Measurements from ENCODE around the gene SYT7. TPM values are rescaled to one million over a fixed set of nuclear protein-coding genes. Genes with fewer than 3 reads are reported as not detected.

The SYT7 gene
- total and polyA plus RNA-seq, 2 of the 4 experiments (the other 2 are of a cell fraction), result under 0.01 to 0.19 TPM

DNA sequence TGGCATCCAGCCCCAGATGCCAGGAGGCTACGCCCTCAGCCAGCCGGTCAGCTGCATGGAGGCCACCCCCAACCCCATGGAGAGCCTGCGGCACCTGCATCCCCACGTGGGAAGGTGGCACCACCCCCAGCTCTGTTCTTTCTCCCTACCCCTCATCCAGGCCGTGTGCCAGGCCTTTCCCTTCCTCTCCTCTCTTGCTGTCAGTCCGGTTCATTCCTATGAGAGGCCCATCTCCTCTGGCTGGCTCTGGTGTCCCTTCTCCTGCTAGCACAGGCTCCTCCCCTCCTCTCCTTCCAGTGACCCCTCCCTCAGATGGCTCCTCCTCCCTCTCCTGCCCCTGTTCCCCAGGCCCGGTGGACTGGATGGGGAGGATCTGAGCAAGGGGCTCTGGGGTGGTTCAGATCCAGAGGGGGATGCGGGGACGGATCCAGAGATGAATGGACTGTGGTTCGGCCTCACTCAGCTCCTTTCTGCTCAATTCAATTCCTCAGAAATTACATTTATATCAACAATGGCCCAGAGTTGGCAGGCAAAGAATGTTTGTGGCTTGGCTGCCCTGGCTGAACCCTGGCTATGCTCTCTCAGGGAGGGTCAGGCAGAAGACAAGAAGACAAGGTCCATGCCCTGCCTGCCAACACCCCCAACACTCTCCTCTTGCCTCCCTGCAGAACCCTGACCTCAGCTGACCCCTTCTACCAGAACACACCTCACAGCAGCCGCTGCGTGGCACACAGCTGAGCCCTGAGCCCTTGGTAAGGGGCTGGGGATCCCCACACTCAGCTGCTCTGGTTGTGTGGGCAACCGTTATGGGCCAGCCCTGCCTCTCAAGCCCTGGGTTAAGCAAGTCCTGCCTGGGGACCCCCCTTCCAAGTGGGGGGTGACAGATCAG, 90.8 kb downstream of the SYT7 start:
- H4K5ac ChIP-seq (ENCODE audit: low read depth, low read length), result no peak overlapping the region
- no peak overlapping the region for H2BK20ac ChIP-seq (ENCODE audit: low read depth, low read length)
- no peak overlapping the region for H2BK120ac ChIP-seq (ENCODE audit: low read depth, low read length)
- H2BK5ac ChIP-seq (ENCODE audit: low read depth, low read length, poor library complexity, severe bottlenecking), result peak overlapping the region; percentile 37
- peak overlapping the region; percentile 58; the same call in 1 of the 2 replicates for H3K27ac ChIP-seq (ENCODE audit: insufficient read depth, low read length)
- no peak overlapping the region for H2BK15ac ChIP-seq (ENCODE audit: low read depth, low read length)
- intact Hi-C loops (cut with micrococcal nuclease) (no loop called here), dilution Hi-C loops (cut with HindIII; ENCODE audit: low sequenced_read_pairs, unreplicated experiment) (no loop called here), in situ Hi-C loops (cut with MboI; ENCODE audit: low sequenced_read_pairs) (no loop called here)
- BruUV-seq (replicated peaks), result no TSS peak
- H3K14ac ChIP-seq (replicated peaks; ENCODE audit: low read depth, low read length), result no peak overlapping the region
- H3K18ac ChIP-seq (ENCODE audit: low read depth, low read length), result no peak overlapping the region; the same call in 1 of the 2 replicates
- H2AK9ac ChIP-seq (replicated peaks; ENCODE audit: low read depth, low read length, poor library complexity), result no peak overlapping the region
- no peaks in the 10 kb centered on the region for H3K9me3 ChIP-seq (ENCODE audit: control insufficient read depth, insufficient read depth, low read length)
- no peak overlapping the region for H3K4me3 ChIP-seq (ENCODE audit: insufficient read depth, low read depth, low read length)
- TF ChIP-seq MAZ (IDR thresholded peaks at IDR 0.05; ENCODE audit: borderline replicate concordance, low read depth, low read length) (peak; percentile 54; the same call in 1 of the 2 replicates), POLR2A (IDR thresholded peaks at IDR 0.05; ENCODE audit: low read depth, low read length) (no peak)
- no peaks in the 10 kb centered on the region for H3K79me1 ChIP-seq (ENCODE audit: low read depth in 1 of 2, low read length in 2 of 2)
- H3K4me2 ChIP-seq (ENCODE audit: low read depth, low read length), result peak overlapping the region; percentile 60; the same call in 1 of the 2 replicates
- no peaks in the 10 kb centered on the region for H3K36me3 ChIP-seq (ENCODE audit: control insufficient read depth, insufficient read depth, low read length)
- H3K27me3 ChIP-seq (ENCODE audit: control insufficient read depth, insufficient read depth, low read length), result peaks cover 6% of the 10 kb centered on the region; the same call in 1 of the 2 replicates
- H2AK5ac ChIP-seq (ENCODE audit: low read depth, low read length), result no peak overlapping the region
- H3K23ac ChIP-seq (ENCODE audit: low read depth, low read length), result no peak overlapping the region; the same call in 1 of the 2 replicates
- H2AFZ ChIP-seq (replicated peaks; ENCODE audit: low read length, poor library complexity), result peak overlapping the region; percentile 2
- POLR2A ChIA-PET (ENCODE audit: unreplicated experiment), result no interaction called here
- no peak overlapping the region for H4K91ac ChIP-seq (ENCODE audit: insufficient read depth, low read depth, low read length)
- H3K9me1 ChIP-seq (ENCODE audit: insufficient read depth, low read length), result peaks cover 4% of the 10 kb centered on the region; the same call in 1 of the 2 replicates
- no peaks in the 10 kb centered on the region for H4K20me1 ChIP-seq (ENCODE audit: insufficient read depth, low read length)
- no peak overlapping the region for H3K9ac ChIP-seq (ENCODE audit: low read depth, low read length)
- H3K4me1 ChIP-seq (ENCODE audit: control insufficient read depth, insufficient read depth, low read length), result peaks cover 22% of the 10 kb centered on the region
- no CpG with 5 or more reads among the region's 13 CpGs for whole genome bisulfite sequencing, 2 experiments (ENCODE audit: extremely low coverage in 2 of 2, insufficient read length in 1 of 2)
- H3K4ac ChIP-seq (ENCODE audit: low read depth, low read length), result no peak overlapping the region
- DNase-seq (peak; percentile 10), ATAC-seq (ENCODE audit: low read depth) (peak; percentile 82)
- H3K56ac ChIP-seq (ENCODE audit: extremely low read depth, insufficient read depth, low read length), result no peak overlapping the region
- H4K8ac ChIP-seq (ENCODE audit: low read depth in 2 of 2, low read length in 2 of 2), result no peak overlapping the region
- CTCF ChIA-PET, result interaction anchor here (0.9 to 1.3 kb wide), 3 partner anchors 13 to 27 kb away, joined by 3 to 6 read pairs (median 3); no protein-coding TSS in a partner anchor

Measured in IMR-90 (cell line).